Activated T-cell treated with anti-CD3 and anti-CD28 coated beads for 1 hour (primary cell): ENCODE data around the gene RBM39.
"Not testable (repeated sequence)": the region's sequence is repeated elsewhere in the genome, so short reads cannot be mapped to it uniquely, and the experiment has no call there.

ENCODE experiments used
- DNase-seq: peaks from one replicate; pipeline ENCODE4 v3.0.0-alpha.2; 2020; ENCODE audit warnings: low read depth

The RBM39 gene

GRCh38 chr20:35750611-35751010, 8.6 kb upstream of the RBM39 start:
- DNase-seq: no peak

GRCh38 chr20:35744492-35744841, 2.4 kb upstream of the RBM39 start:
- DNase-seq: not testable (repeated sequence)

- no peak for DNase-seq
Observed at GRCh38 chr20:35743693-35744491, 1.8 kb upstream of the RBM39 start.

GRCh38 chr20:35742741-35743523, 872 bp upstream of the RBM39 start:
- DNase-seq: no peak

GRCh38 chr20:35739294-35740163, 2.5 kb downstream of the RBM39 start:
- no peak for DNase-seq

- no peak for DNase-seq
Observed at GRCh38 chr20:35738410-35739179, 3.5 kb downstream of the RBM39 start.

- DNase-seq: no peak
Observed at GRCh38 chr20:35737865-35738333, 4.2 kb downstream of the RBM39 start.

- DNase-seq: no peak
Observed at GRCh38 chr20:35735826-35736470, 6.1 kb downstream of the RBM39 start.

- no peak for DNase-seq
Observed at GRCh38 chr20:35734777-35735649, 7.0 kb downstream of the RBM39 start.

GRCh38 chr20:35734374-35734773, 7.7 kb downstream of the RBM39 start:
- no peak for DNase-seq

- DNase-seq: no peak
Observed at GRCh38 chr20:35732644-35732982, 9.4 kb downstream of the RBM39 start.

- DNase-seq: no peak
Observed at GRCh38 chr20:35731862-35732643, 10.0 kb downstream of the RBM39 start.

GRCh38 chr20:35731469-35731788, 10.6 kb downstream of the RBM39 start:
- no peak for DNase-seq

- DNase-seq: no peak
Observed at GRCh38 chr20:35730583-35731468, 11.2 kb downstream of the RBM39 start.

- no peak for DNase-seq
Observed at GRCh38 chr20:35729836-35730582, 12.1 kb downstream of the RBM39 start.

GRCh38 chr20:35729283-35729807, 12.7 kb downstream of the RBM39 start:
- DNase-seq: no peak
